ENCODE data around the gene GPSM3. TPM values are rescaled to one million over a fixed set of nuclear protein-coding genes. Genes with fewer than 3 reads are reported as not detected.
A peak's percentile ranks its signal among the peaks of the same experiment; 100 is the strongest.

Gene GPSM3
- total RNA-seq, 1 experiment from 2014 or later: 10.0 TPM

DNA sequence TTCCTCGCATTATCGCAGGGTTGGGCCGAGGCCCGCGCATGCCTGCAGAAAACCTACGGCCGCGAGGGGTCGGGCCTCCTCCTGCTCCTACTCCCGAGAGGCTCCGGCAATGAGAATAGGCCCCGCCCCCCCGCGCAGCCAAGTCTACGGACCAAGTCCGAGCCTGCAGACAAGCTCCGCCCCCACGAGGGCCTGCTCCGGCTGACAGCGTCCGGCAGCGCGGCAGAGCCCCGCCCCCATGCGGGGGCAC is 3.1 kb upstream of the GPSM3 start:
- peak; percentile 88 for ATAC-seq
- Mint-ChIP-seq H3K27ac (no peak overlapping the region; the same call in 1 of the 2 replicates), H3K9me3 (no peaks in the 10 kb centered on the region), H3K4me1 (peaks cover 53% of the 10 kb centered on the region), H3K27me3 (ENCODE audit: low read depth) (peaks cover 3% of the 10 kb centered on the region; the same call in 1 of the 2 replicates), H3K4me3 (peak overlapping the region; percentile 95), H3K36me3 (no peaks in the 10 kb centered on the region)
- TF ChIP-seq GABPB1 (CRISPR knock-in tag; IDR thresholded peaks at IDR 0.05): peak; percentile 69
- TF ChIP-seq FOXK1 (CRISPR knock-in tag; IDR thresholded peaks at IDR 0.05): 0 out of 2 replicates have a peak, but pooled peaks have one; percentile 38
- TF ChIP-seq, protein P1, sequence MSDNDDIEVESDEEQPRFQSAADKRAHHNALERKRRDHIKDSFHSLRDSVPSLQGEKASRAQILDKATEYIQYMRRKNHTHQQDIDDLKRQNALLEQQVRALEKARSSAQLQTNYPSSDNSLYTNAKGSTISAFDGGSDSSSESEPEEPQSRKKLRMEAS (CRISPR knock-in tag; IDR thresholded peaks at IDR 0.05): 0 out of 2 replicates have a peak, but pooled peaks have one; percentile 87
- TF ChIP-seq SP1 (CRISPR knock-in tag; conservative IDR thresholded peaks at IDR 0.05): peak; percentile 84
- TF ChIP-seq, protein P2, sequence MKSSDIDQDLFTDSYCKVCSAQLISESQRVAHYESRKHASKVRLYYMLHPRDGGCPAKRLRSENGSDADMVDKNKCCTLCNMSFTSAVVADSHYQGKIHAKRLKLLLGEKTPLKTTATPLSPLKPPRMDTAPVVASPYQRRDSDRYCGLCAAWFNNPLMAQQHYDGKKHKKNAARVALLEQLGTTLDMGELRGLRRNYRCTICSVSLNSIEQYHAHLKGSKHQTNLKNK (CRISPR knock-in tag; IDR thresholded peaks at IDR 0.05): no peak
- ChIA-PET CTCF (interaction anchor here (0.6 to 1.8 kb wide), 35 partner anchors 10 to 758 kb away, joined by 3 to 30 read pairs (median 6); partner anchors contain the start of genes AGPAT1, EHMT2, FKBPL and HLA-DMA), POLR2A (interaction anchor here (0.5 to 1.9 kb wide), 13 partner anchors 9 to 921 kb away, joined by 3 to 25 read pairs (median 4); partner anchors contain the start of genes AGPAT1, FKBPL, PRRT1 and RNF5)
- DNase-seq (ENCODE audit: low spot score): peak; percentile 100

DNA sequence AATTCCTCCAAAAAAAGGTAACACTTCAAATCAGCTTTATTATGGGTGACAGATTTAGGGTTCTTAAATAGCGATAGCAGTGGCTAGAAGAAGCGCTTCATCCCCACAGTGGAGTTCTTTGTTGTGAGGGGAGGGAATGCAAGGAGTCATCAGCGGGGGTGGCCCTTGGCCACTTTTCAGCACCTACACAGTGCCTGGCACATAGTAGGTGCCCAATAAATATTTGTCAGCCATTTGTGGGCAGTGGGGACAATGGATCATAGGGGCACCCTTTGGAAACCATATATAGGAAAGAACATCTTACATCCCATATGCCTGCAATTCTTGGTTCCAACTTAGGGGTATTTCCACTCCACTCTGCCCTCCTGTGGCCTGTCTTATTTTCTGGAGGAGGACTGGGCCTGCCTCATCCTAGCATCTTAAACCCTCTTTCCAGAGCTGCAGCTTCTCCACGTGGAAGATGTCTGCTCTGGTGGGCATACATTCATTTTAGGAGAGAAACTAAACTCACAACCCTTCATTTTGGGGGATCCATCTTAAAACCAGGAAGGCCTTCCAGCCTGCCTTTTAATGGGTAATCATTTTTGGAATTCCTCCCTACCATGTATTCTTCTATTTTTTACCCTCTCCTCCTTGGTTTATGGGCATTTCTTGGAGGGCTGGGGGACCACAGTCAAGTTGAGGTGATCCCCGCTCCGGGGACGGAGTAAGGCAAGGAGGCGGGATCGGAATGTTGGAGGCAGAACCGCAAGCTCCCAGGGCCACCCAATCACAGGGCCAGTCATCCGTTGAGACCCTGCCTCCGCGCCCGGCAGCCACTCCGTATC is 2.6 kb upstream of the GPSM3 start:
- TF ChIP-seq NFYB (CRISPR knock-in tag; conservative IDR thresholded peaks at IDR 0.05; ENCODE audit: low read depth) (peak; percentile 49), EMX1 (CRISPR knock-in tag; IDR thresholded peaks at IDR 0.05) (no peak), TEAD1 (CRISPR knock-in tag; IDR thresholded peaks at IDR 0.05) (peak; percentile 29; the same call in 1 of the 2 replicates), ELF4 (CRISPR knock-in tag; IDR thresholded peaks at IDR 0.05; ENCODE audit: low read depth) (no peak), CREM (CRISPR knock-in tag; IDR thresholded peaks at IDR 0.05) (no peak), MYBL2 (CRISPR knock-in tag; IDR thresholded peaks at IDR 0.05) (peak; percentile 23; the same call in 1 of the 2 replicates)
- TF ChIP-seq, protein P3, sequence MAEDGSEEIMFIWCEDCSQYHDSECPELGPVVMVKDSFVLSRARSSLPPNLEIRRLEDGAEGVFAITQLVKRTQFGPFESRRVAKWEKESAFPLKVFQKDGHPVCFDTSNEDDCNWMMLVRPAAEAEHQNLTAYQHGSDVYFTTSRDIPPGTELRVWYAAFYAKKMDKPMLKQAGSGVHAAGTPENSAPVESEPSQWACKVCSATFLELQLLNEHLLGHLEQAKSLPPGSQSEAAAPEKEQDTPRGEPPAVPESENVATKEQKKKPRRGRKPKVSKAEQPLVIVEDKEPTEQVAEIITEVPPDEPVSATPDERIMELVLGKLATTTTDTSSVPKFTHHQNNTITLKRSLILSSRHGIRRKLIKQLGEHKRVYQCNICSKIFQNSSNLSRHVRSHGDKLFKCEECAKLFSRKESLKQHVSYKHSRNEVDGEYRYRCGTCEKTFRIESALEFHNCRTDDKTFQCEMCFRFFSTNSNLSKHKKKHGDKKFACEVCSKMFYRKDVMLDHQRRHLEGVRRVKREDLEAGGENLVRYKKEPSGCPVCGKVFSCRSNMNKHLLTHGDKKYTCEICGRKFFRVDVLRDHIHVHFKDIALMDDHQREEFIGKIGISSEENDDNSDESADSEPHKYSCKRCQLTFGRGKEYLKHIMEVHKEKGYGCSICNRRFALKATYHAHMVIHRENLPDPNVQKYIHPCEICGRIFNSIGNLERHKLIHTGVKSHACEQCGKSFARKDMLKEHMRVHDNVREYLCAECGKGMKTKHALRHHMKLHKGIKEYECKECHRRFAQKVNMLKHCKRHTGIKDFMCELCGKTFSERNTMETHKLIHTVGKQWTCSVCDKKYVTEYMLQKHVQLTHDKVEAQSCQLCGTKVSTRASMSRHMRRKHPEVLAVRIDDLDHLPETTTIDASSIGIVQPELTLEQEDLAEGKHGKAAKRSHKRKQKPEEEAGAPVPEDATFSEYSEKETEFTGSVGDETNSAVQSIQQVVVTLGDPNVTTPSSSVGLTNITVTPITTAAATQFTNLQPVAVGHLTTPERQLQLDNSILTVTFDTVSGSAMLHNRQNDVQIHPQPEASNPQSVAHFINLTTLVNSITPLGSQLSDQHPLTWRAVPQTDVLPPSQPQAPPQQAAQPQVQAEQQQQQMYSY (CRISPR knock-in tag; IDR thresholded peaks at IDR 0.05): peak; percentile 77
- TF ChIP-seq, protein P4, sequence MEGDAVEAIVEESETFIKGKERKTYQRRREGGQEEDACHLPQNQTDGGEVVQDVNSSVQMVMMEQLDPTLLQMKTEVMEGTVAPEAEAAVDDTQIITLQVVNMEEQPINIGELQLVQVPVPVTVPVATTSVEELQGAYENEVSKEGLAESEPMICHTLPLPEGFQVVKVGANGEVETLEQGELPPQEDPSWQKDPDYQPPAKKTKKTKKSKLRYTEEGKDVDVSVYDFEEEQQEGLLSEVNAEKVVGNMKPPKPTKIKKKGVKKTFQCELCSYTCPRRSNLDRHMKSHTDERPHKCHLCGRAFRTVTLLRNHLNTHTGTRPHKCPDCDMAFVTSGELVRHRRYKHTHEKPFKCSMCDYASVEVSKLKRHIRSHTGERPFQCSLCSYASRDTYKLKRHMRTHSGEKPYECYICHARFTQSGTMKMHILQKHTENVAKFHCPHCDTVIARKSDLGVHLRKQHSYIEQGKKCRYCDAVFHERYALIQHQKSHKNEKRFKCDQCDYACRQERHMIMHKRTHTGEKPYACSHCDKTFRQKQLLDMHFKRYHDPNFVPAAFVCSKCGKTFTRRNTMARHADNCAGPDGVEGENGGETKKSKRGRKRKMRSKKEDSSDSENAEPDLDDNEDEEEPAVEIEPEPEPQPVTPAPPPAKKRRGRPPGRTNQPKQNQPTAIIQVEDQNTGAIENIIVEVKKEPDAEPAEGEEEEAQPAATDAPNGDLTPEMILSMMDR (IDR thresholded peaks at IDR 0.05): peak; percentile 4; the same call in 1 of the 2 replicates
- TF ChIP-seq, protein P5, sequence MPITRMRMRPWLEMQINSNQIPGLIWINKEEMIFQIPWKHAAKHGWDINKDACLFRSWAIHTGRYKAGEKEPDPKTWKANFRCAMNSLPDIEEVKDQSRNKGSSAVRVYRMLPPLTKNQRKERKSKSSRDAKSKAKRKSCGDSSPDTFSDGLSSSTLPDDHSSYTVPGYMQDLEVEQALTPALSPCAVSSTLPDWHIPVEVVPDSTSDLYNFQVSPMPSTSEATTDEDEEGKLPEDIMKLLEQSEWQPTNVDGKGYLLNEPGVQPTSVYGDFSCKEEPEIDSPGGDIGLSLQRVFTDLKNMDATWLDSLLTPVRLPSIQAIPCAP (CRISPR knock-in tag; IDR thresholded peaks at IDR 0.05): no peak
- TF ChIP-seq, protein P6, sequence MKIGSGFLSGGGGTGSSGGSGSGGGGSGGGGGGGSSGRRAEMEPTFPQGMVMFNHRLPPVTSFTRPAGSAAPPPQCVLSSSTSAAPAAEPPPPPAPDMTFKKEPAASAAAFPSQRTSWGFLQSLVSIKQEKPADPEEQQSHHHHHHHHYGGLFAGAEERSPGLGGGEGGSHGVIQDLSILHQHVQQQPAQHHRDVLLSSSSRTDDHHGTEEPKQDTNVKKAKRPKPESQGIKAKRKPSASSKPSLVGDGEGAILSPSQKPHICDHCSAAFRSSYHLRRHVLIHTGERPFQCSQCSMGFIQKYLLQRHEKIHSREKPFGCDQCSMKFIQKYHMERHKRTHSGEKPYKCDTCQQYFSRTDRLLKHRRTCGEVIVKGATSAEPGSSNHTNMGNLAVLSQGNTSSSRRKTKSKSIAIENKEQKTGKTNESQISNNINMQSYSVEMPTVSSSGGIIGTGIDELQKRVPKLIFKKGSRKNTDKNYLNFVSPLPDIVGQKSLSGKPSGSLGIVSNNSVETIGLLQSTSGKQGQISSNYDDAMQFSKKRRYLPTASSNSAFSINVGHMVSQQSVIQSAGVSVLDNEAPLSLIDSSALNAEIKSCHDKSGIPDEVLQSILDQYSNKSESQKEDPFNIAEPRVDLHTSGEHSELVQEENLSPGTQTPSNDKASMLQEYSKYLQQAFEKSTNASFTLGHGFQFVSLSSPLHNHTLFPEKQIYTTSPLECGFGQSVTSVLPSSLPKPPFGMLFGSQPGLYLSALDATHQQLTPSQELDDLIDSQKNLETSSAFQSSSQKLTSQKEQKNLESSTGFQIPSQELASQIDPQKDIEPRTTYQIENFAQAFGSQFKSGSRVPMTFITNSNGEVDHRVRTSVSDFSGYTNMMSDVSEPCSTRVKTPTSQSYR (CRISPR knock-in tag; IDR thresholded peaks at IDR 0.05): no peak
- peak overlapping the region; percentile 95 for H3K4me3 Mint-ChIP-seq
- H3K4me1 Mint-ChIP-seq: peaks cover 57% of the 10 kb centered on the region
- ATAC-seq (no peak), DNase-seq (ENCODE audit: low spot score) (no peak)
- H3K27ac Mint-ChIP-seq: peak overlapping the region; percentile 99
- ChIA-PET CTCF (interaction anchor here (0.6 to 1.8 kb wide), 33 partner anchors 9 to 758 kb away, joined by 3 to 30 read pairs (median 6); partner anchors contain the start of genes AGPAT1, EHMT2, FKBPL and HLA-DMA), POLR2A (interaction anchor here (0.6 to 1.9 kb wide), 12 partner anchors 10 to 922 kb away, joined by 3 to 25 read pairs (median 4); partner anchors contain the start of genes AGPAT1, FKBPL, PRRT1 and RNF5)
- H3K9me3 Mint-ChIP-seq: no peaks in the 10 kb centered on the region
- H3K36me3 Mint-ChIP-seq: no peaks in the 10 kb centered on the region
- peaks cover 3% of the 10 kb centered on the region; the same call in 1 of the 2 replicates for H3K27me3 Mint-ChIP-seq (ENCODE audit: low read depth)
